Mesenchymal stem cell (in vitro differentiated cells and primary cell): Measurements from ENCODE around the gene KANK4.

ENCODE experiments used
- DNase-seq: peaks from one replicate; pipeline ENCODE4 v3.0.0-alpha.2; 2013
- H2AFZ ChIP-seq: one replicate; pipeline ENCODE4 v1.6.1; 2013; ENCODE audit warnings: low read depth, mild to moderate bottlenecking, control low read depth, inconsistent platforms, low read length, moderate library complexity
- H2AK5ac ChIP-seq: 2 replicates; pipeline ENCODE4 v1.6.1; 2013; ENCODE audit warnings: low read length, moderate library complexity, mild to moderate bottlenecking, inconsistent platforms; ENCODE audit not compliant: severe bottlenecking
- H2BK120ac ChIP-seq: one replicate; pipeline ENCODE4 v1.6.1; 2013; ENCODE audit warnings: low read depth, mild to moderate bottlenecking, inconsistent platforms, low read length, moderate library complexity
- H2BK12ac ChIP-seq, 2 experiments: one replicate each; pipeline ENCODE4 v1.6.1; 2013; ENCODE audit warnings: inconsistent platforms in 2 of 2, low read length in 2 of 2, mild to moderate bottlenecking in 2 of 2, moderate library complexity in 2 of 2, control low read depth in 1 of 2
- H2BK15ac ChIP-seq: one replicate; pipeline ENCODE4 v1.6.1; 2013; ENCODE audit warnings: mild to moderate bottlenecking, low read depth, inconsistent platforms; ENCODE audit not compliant: poor library complexity, severe bottlenecking
- H2BK5ac ChIP-seq: 2 replicates; pipeline ENCODE4 v1.6.1; 2013; ENCODE audit warnings: low read depth, mild to moderate bottlenecking, low read length, control low read depth, inconsistent platforms; ENCODE audit not compliant: poor library complexity, severe bottlenecking
- H3K14ac ChIP-seq, 2 experiments: one replicate each; pipeline ENCODE4 v1.6.1; 2013; ENCODE audit warnings: inconsistent platforms in 2 of 2, low read length in 2 of 2, control low read depth in 1 of 2, mild to moderate bottlenecking in 1 of 2, moderate library complexity in 1 of 2
- H3K18ac ChIP-seq, 2 experiments: one replicate each; pipeline ENCODE4 v1.6.1; 2013; ENCODE audit warnings: inconsistent platforms in 2 of 2, low read length in 2 of 2, control low read depth in 1 of 2, low read depth in 1 of 2, mild to moderate bottlenecking in 1 of 2
- H3K23ac ChIP-seq, 2 experiments: one replicate each; pipeline ENCODE4 v1.6.1; 2013; ENCODE audit warnings: inconsistent platforms in 2 of 2, low read length in 2 of 2, mild to moderate bottlenecking in 2 of 2, moderate library complexity in 2 of 2, control low read depth in 1 of 2
- H3K27ac ChIP-seq: 2 replicates; pipeline ENCODE4 v1.5.1; 2013; ENCODE audit warnings: mild to moderate bottlenecking, moderate library complexity, low read length, control low read depth, inconsistent platforms; ENCODE audit not compliant: poor library complexity, severe bottlenecking
- H3K27me3 ChIP-seq, 2 experiments: 2 replicates each; pipeline versions ENCODE4 v1.6.1 to v1.7.0; 2013; ENCODE audit warnings: low read length in 2 of 2, mild to moderate bottlenecking in 2 of 2, moderate library complexity in 2 of 2, control low read depth in 1 of 2, inconsistent platforms in 1 of 2; ENCODE audit not compliant: control insufficient read depth in 1 of 2, insufficient read depth in 1 of 2
- H3K36me3 ChIP-seq, 2 experiments: 2 replicates each; pipeline versions ENCODE4 v1.6.1 to v1.7.0; 2013; ENCODE audit warnings: low read length in 2 of 2, control low read depth in 1 of 2, inconsistent platforms in 1 of 2, low read depth in 1 of 2, mild to moderate bottlenecking in 1 of 2; ENCODE audit not compliant: insufficient read depth in 2 of 2, control insufficient read depth in 1 of 2
- H3K4ac ChIP-seq, 2 experiments: one replicate each; pipeline ENCODE4 v1.6.1; 2013; ENCODE audit warnings: inconsistent platforms in 2 of 2, low read length in 2 of 2, mild to moderate bottlenecking in 2 of 2, moderate library complexity in 2 of 2, control low read depth in 1 of 2, low read depth in 1 of 2
- H3K4me1 ChIP-seq: 2 replicates; pipeline ENCODE4 v1.6.1; 2013; ENCODE audit warnings: low read depth, low read length, control low read depth; ENCODE audit not compliant: control insufficient read depth, insufficient read depth
- H3K4me2 ChIP-seq: 2 replicates; pipeline ENCODE4 v1.6.1; 2013; ENCODE audit warnings: low read length, mild to moderate bottlenecking, inconsistent platforms; ENCODE audit not compliant: poor library complexity, severe bottlenecking
- H3K4me3 ChIP-seq, 2 experiments: 2 replicates each; pipeline versions ENCODE4 v1.5.1 to v1.7.0; 2013; ENCODE audit warnings: low read length in 2 of 2, mild to moderate bottlenecking in 2 of 2, control low read depth in 1 of 2, low read depth in 1 of 2; ENCODE audit not compliant: insufficient read depth in 1 of 2
- H3K79me1 ChIP-seq: replicated peaks from 2 replicates; pipeline ENCODE4 v1.6.1; 2013; ENCODE audit warnings: mild to moderate bottlenecking, control low read depth, low read length, inconsistent platforms; ENCODE audit not compliant: poor library complexity, severe bottlenecking
- H3K9ac ChIP-seq: 2 replicates; pipeline ENCODE4 v1.7.0; 2013; ENCODE audit warnings: mild to moderate bottlenecking, low read length, moderate library complexity
- H3K9me3 ChIP-seq: 2 replicates; pipeline ENCODE4 v1.7.0; 2013; ENCODE audit warnings: mild to moderate bottlenecking, low read length; ENCODE audit not compliant: control insufficient read depth
- H4K8ac ChIP-seq: one replicate; pipeline ENCODE4 v1.6.1; 2013; ENCODE audit warnings: inconsistent platforms, mild to moderate bottlenecking, low read length, moderate library complexity
- H4K91ac ChIP-seq: one replicate; pipeline ENCODE4 v1.6.1; 2013; ENCODE audit warnings: mild to moderate bottlenecking, low read length, inconsistent platforms
- WGBS: methylation state at CpG from one replicate; pipeline ENCODE4 v1.1.7; 2013; ENCODE audit warnings: mixed read lengths; 5-methylcytosine and 5-hydroxymethylcytosine counted together

Gene KANK4

GRCh38 chr1:62362926-62363325 is 43.7 kb upstream of the KANK4 start:
- no peak overlapping the region for H3K27ac ChIP-seq
- no peak overlapping the region for H3K4me2 ChIP-seq
- H2BK15ac ChIP-seq = no peak overlapping the region
- H2BK12ac ChIP-seq = no peak overlapping the region
- no peak overlapping the region for H3K18ac ChIP-seq
- peaks cover 4% of the 10 kb centered on the region in 2 experiments for H3K27me3 ChIP-seq
- H3K14ac ChIP-seq = no peak overlapping the region
- peaks cover 6% of the 10 kb centered on the region for H3K9me3 ChIP-seq
- no peak overlapping the region for H3K4me3 ChIP-seq
- H2BK120ac ChIP-seq = no peak overlapping the region
- no peaks in the 10 kb centered on the region for H3K36me3 ChIP-seq
- H3K23ac ChIP-seq = no peak overlapping the region
- H3K9ac ChIP-seq = no peak overlapping the region
- no peaks in the 10 kb centered on the region for H3K4me1 ChIP-seq
- H4K91ac ChIP-seq = no peak overlapping the region
- H2AFZ ChIP-seq = no peak overlapping the region
- 90% methylated on average over 3 of the region's 3 CpGs for WGBS
- H4K8ac ChIP-seq = no peak overlapping the region
- no peak overlapping the region for H3K4ac ChIP-seq
- H2AK5ac ChIP-seq = no peak overlapping the region
- H2BK5ac ChIP-seq = no peak overlapping the region
- DNase-seq = no peak
- no peaks in the 10 kb centered on the region for H3K79me1 ChIP-seq

DNA sequence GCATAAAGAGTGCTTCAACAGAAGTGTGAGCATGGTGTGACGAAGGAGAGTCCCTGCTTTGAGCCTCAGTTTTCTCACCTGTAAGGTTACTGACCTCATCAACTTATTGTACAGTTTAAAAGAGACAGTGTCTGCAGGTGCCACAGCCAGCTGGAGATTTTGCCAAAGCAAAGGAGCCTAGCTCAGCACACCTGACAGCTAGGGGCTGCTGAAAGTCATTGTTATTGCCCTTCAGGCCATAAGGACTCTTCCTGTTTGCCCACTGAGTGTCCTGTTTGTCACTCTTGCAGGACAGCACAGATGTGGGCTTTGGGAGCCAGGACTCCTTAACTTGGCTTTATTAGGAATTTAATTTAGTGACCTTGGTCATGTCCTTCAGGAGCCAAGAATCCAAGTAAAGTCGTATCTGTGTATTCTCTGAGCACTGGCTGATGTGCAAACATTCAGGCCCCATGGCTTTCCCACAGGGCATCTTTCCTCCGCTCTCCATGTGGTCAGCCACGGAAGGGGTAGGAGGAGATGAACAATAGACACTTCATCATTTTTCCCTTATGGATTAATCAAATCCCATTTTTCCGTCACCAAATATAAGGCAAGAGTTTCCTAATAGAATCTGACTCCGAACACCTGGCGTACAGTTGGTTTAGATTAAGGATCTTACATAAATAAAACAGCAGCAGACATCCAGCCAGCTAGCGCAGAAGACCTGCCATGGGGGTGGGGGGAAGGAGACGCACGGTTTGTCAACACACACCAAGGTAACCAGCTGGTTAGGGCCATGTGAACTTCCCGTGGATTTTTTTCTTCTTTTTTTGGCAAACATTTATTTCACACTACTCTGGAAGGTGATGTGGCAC is 43.1 kb upstream of the KANK4 start:
- Histone ChIP-seq H3K9me3 (peaks cover 6% of the 10 kb centered on the region), H3K4me3 (no peak overlapping the region), H3K36me3 (no peaks in the 10 kb centered on the region), H2BK15ac (no peak overlapping the region), H3K18ac (no peak overlapping the region), H3K79me1 (no peaks in the 10 kb centered on the region), H4K8ac (no peak overlapping the region), H2AK5ac (no peak overlapping the region), H3K14ac (no peak overlapping the region), H4K91ac (no peak overlapping the region), H2BK120ac (no peak overlapping the region), H2BK5ac (no peak overlapping the region), H3K4me2 (no peak overlapping the region), H3K9ac (no peak overlapping the region), H3K4me1 (no peaks in the 10 kb centered on the region), H2AFZ (no peak overlapping the region), H3K27ac (no peak overlapping the region), H3K4ac (no peak overlapping the region), H2BK12ac (no peak overlapping the region), H3K23ac (no peak overlapping the region), H3K27me3 (peaks cover 4% of the 10 kb centered on the region in 2 experiments)
- DNase-seq = no peak
- WGBS = 82% methylated on average over 11 of the region's 11 CpGs

- H3K27me3 ChIP-seq = peaks cover 0 to 4% of the 10 kb centered on the region in 2 experiments
- H4K91ac ChIP-seq = no peak overlapping the region
- H3K4me1 ChIP-seq = no peaks in the 10 kb centered on the region
- no peak overlapping the region for H3K18ac ChIP-seq
- H3K79me1 ChIP-seq = no peaks in the 10 kb centered on the region
- H2BK5ac ChIP-seq = no peak overlapping the region
- H2BK15ac ChIP-seq = no peak overlapping the region
- H3K14ac ChIP-seq = no peak overlapping the region
- no peak overlapping the region for H3K23ac ChIP-seq
- H4K8ac ChIP-seq = no peak overlapping the region
- no peak overlapping the region for H2AFZ ChIP-seq
- no peak overlapping the region for H3K4me3 ChIP-seq
- H3K36me3 ChIP-seq = no peaks in the 10 kb centered on the region
- no peak overlapping the region for H2BK120ac ChIP-seq
- DNase-seq = no peak
- H3K9me3 ChIP-seq = no peaks in the 10 kb centered on the region
- H3K4me2 ChIP-seq = no peak overlapping the region
- H2BK12ac ChIP-seq = no peak overlapping the region
- H3K9ac ChIP-seq = no peak overlapping the region
- H3K4ac ChIP-seq = no peak overlapping the region
- no peak overlapping the region for H3K27ac ChIP-seq
- no peak overlapping the region for H2AK5ac ChIP-seq
- WGBS = 90% methylated on average over 4 of the region's 4 CpGs
Measured at GRCh38 chr1:62361431-62361830, 42.2 kb upstream of the KANK4 start.

- Histone ChIP-seq H3K4me3 (no peak overlapping the region), H3K9ac (no peak overlapping the region), H4K8ac (no peak overlapping the region), H3K4me1 (no peaks in the 10 kb centered on the region), H3K18ac (no peak overlapping the region), H3K23ac (no peak overlapping the region), H3K14ac (no peak overlapping the region), H3K79me1 (no peaks in the 10 kb centered on the region), H3K36me3 (no peaks in the 10 kb centered on the region), H2BK5ac (no peak overlapping the region), H2AK5ac (no peak overlapping the region), H3K27ac (no peak overlapping the region), H2AFZ (no peak overlapping the region), H2BK15ac (no peak overlapping the region), H3K4ac (no peak overlapping the region), H3K9me3 (no peaks in the 10 kb centered on the region), H3K4me2 (no peak overlapping the region), H4K91ac (no peak overlapping the region), H2BK120ac (no peak overlapping the region), H2BK12ac (no peak overlapping the region), H3K27me3 (peaks cover 0 to 4% of the 10 kb centered on the region in 2 experiments)
- no peak for DNase-seq
- WGBS = 86% methylated on average over 7 of the region's 11 CpGs
Measured at GRCh38 chr1:62358665-62359373, 39.6 kb upstream of the KANK4 start.
